Fibroblast of lung (primary cell): ENCODE results near the gene EIF4E2. TPM values are rescaled to one million over a fixed set of nuclear protein-coding genes. Genes with fewer than 3 reads are reported as not detected.

Source experiments
- DNase-seq, 2 donors: peaks; one replicate each; pipeline versions ENCODE4 v3.0.0 to v3.0.0-alpha.2; 2010; ENCODE audit warnings: low read depth in 2 of 2
- H2AFZ ChIP-seq: 2 replicates; pipeline ENCODE4 v1.5.1; 2012; ENCODE audit warnings: low read length, control low read depth, inconsistent platforms
- H3K27ac ChIP-seq: 2 replicates; pipeline ENCODE4 v1.5.1; 2011; ENCODE audit warnings: low read length, control low read depth; ENCODE audit not compliant: insufficient read depth
- H3K27me3 ChIP-seq: 2 replicates; pipeline ENCODE4 v1.5.1; 2011; ENCODE audit warnings: mild to moderate bottlenecking, low read length; ENCODE audit not compliant: control insufficient read depth, insufficient read depth
- H3K36me3 ChIP-seq: 2 replicates; pipeline ENCODE4 v1.5.1; 2011; ENCODE audit warnings: low read length; ENCODE audit not compliant: control insufficient read depth, insufficient read depth
- H3K4me1 ChIP-seq: 2 replicates; pipeline ENCODE4 v1.5.1; 2011; ENCODE audit warnings: low read length; ENCODE audit not compliant: control insufficient read depth, insufficient read depth; ENCODE audit errors: extremely low read depth
- H3K4me2 ChIP-seq: 2 replicates; pipeline ENCODE4 v1.5.1; 2011; ENCODE audit warnings: low read length, control low read depth; ENCODE audit not compliant: insufficient read depth; ENCODE audit errors: extremely low read depth
- H3K4me3 ChIP-seq, 4 experiments: fragments of 200-600 bp in 1 of 4; sonication (generic) in 1 of 4; replicated peaks in 1 of 4; 2 replicates each; pipeline ENCODE4 v1.5.1; 2011 to 2016; ENCODE audit warnings: low read length in 4 of 4, low read depth in 3 of 4, mild to moderate bottlenecking in 3 of 4, control low read depth in 2 of 4, inconsistent platforms in 1 of 4, mixed read lengths in 1 of 4; ENCODE audit not compliant: insufficient read depth in 1 of 4; ENCODE audit errors: control extremely low read depth in 1 of 4
- H3K79me2 ChIP-seq: 2 replicates; pipeline ENCODE4 v1.5.1; 2012; ENCODE audit warnings: mild to moderate bottlenecking, low read length, inconsistent platforms; ENCODE audit not compliant: control insufficient read depth, insufficient read depth
- H3K9ac ChIP-seq: 2 replicates; pipeline ENCODE4 v1.5.1; 2011; ENCODE audit warnings: mild to moderate bottlenecking, low read length, control low read depth; ENCODE audit not compliant: insufficient read depth
- H3K9me3 ChIP-seq: 2 replicates; pipeline ENCODE4 v1.5.1; 2012; ENCODE audit warnings: low read depth, low read length; ENCODE audit not compliant: control insufficient read depth, insufficient read depth
- H4K20me1 ChIP-seq: 2 replicates; pipeline ENCODE4 v1.5.1; 2011; ENCODE audit warnings: low read length; ENCODE audit not compliant: control insufficient read depth, insufficient read depth; ENCODE audit errors: extremely low read depth
- CTCF ChIP-seq, 2 donors: IDR thresholded peaks in 1 of 2; conservative IDR thresholded peaks in 1 of 2; 1 replicate in 1 of 2; 2 replicates in 1 of 2; pipeline ENCODE4 v1.5.1; 2011 to 2012; ENCODE audit warnings: low read length in 2 of 2, control low read depth in 1 of 2, inconsistent platforms in 1 of 2, low read depth in 1 of 2, mild to moderate bottlenecking in 1 of 2
- EZH2 ChIP-seq: IDR thresholded peaks from 2 replicates; pipeline ENCODE4 v1.5.1; 2012; ENCODE audit warnings: low read length, control low read depth, mild to moderate bottlenecking; ENCODE audit errors: missing control alignments
- polyA plus RNA-seq, 2 donors: library from polyadenylated mRNA; depleted of rRNA in 1 of 2; stranded (reverse) in 1 of 2; unstranded in 1 of 2; fragments of >200 nt; gene quantifications; 2 replicates each; pipeline ENCODE4 v1.2.1, GENCODE V29; 2011 to 2012; ENCODE audit warnings: missing spikeins in 1 of 2
- total RNA-seq: library from RNA; depleted of rRNA; stranded (reverse); fragments of >200 nt; gene quantifications from 2 replicates; pipeline ENCODE4 v1.2.1, GENCODE V29; 2014

The EIF4E2 gene
- total and polyA plus RNA-seq, 2 donors (not counting 1 experiment from before 2014, with no cell fraction given): 77.6 to 101 TPM

- Histone ChIP-seq H3K4me2 (no peak overlapping the region), H3K4me3 (no peak overlapping the region), H3K27ac (no peak overlapping the region), H3K9me3 (no peaks in the 10 kb centered on the region), H3K27me3 (peaks cover 10% of the 10 kb centered on the region), H3K4me1 (no peaks in the 10 kb centered on the region), H3K9ac (no peak overlapping the region), H2AFZ (no peak overlapping the region), H3K79me2 (no peaks in the 10 kb centered on the region), H3K36me3 (no peaks in the 10 kb centered on the region), H4K20me1 (no peaks in the 10 kb centered on the region)
- no peak for DNase-seq
- TF ChIP-seq CTCF (conservative IDR thresholded peaks at IDR 0.05 in 1 of 2, IDR thresholded peaks at IDR 0.05 in 1 of 2; ENCODE audit: low read depth in 1 of 2, low read length in 2 of 2): no peak
- no peak for TF ChIP-seq EZH2
Observed at GRCh38 chr2:232527905-232528470, 22.5 kb upstream of the EIF4E2 start.

- Histone ChIP-seq H3K36me3 (no peaks in the 10 kb centered on the region), H3K9me3 (no peaks in the 10 kb centered on the region), H3K27me3 (peaks cover 3% of the 10 kb centered on the region), H4K20me1 (no peaks in the 10 kb centered on the region), H3K79me2 (no peaks in the 10 kb centered on the region), H3K27ac (no peak overlapping the region), H2AFZ (no peak overlapping the region), H3K4me1 (no peaks in the 10 kb centered on the region), H3K4me2 (no peak overlapping the region), H3K4me3 (no peak overlapping the region), H3K9ac (no peak overlapping the region)
- DNase-seq: no peak
- TF ChIP-seq EZH2 (no peak), CTCF (conservative IDR thresholded peaks at IDR 0.05 in 1 of 2, IDR thresholded peaks at IDR 0.05 in 1 of 2; ENCODE audit: low read depth in 1 of 2, low read length in 2 of 2) (no peak)
Observed at GRCh38 chr2:232528746-232529460, 21.6 kb upstream of the EIF4E2 start.

- Histone ChIP-seq H3K27ac (no peak overlapping the region), H3K36me3 (no peaks in the 10 kb centered on the region), H3K4me1 (no peaks in the 10 kb centered on the region), H3K9me3 (no peaks in the 10 kb centered on the region), H2AFZ (no peak overlapping the region), H3K4me3 (no peak overlapping the region), H3K27me3 (no peaks in the 10 kb centered on the region), H3K9ac (no peak overlapping the region), H4K20me1 (no peaks in the 10 kb centered on the region), H3K79me2 (no peaks in the 10 kb centered on the region), H3K4me2 (no peak overlapping the region)
- no peak for TF ChIP-seq CTCF (conservative IDR thresholded peaks at IDR 0.05 in 1 of 2, IDR thresholded peaks at IDR 0.05 in 1 of 2; ENCODE audit: low read depth in 1 of 2, low read length in 2 of 2)
- TF ChIP-seq EZH2: no peak
- DNase-seq: no peak
Observed at GRCh38 chr2:232529806-232530547, 20.5 kb upstream of the EIF4E2 start.
